ENCODE results near the gene OR56B1. TPM values are rescaled to one million over a fixed set of nuclear protein-coding genes. Genes with fewer than 3 reads are reported as not detected.
"Not testable (repeated sequence)": the region's sequence is repeated elsewhere in the genome, so short reads cannot be mapped to it uniquely, and the experiment has no call there.

The OR56B1 gene
- not detected for total RNA-seq

DNA sequence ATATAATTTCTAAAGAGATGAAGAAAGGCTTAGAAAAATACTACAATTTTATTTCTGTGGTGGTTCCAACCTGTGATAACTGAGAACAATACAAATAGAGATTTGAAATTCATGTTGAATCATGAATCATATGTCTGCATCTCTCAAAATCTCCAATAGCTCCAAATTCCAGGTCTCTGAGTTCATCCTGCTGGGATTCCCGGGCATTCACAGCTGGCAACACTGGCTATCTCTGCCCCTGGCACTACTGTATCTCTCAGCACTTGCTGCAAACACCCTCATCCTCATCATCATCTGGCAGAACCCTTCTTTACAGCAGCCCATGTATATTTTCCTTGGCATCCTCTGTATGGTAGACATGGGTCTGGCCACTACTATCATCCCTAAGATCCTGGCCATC, at the start of gene OR56B1:
TSS of gene OR56B1 (plus strand) at position 53 of the 400 bp plus-strand sequence. CDS start at position 122, 69 bp downstream.
- H3K4me1 ChIP-seq: no peaks in the 10 kb centered on the region
- H3K36me3 ChIP-seq: no peaks in the 10 kb centered on the region
- no peak within 1 kb of the TSS for H3K4me3 ChIP-seq
- H3K27ac ChIP-seq: no peak within 1 kb of the TSS
- DNase-seq (ENCODE audit: low spot score in 2 of 2): no peak
- WGBS: 59% methylated on average over 1 of the region's 1 CpG
- H3K27me3 ChIP-seq: no peaks in the 10 kb centered on the region
- no peak for TF ChIP-seq EP300 (IDR thresholded peaks at IDR 0.05)
- no peak for TF ChIP-seq CTCF (IDR thresholded peaks at IDR 0.05)
- H3K9me3 ChIP-seq: no peaks in the 10 kb centered on the region

DNA sequence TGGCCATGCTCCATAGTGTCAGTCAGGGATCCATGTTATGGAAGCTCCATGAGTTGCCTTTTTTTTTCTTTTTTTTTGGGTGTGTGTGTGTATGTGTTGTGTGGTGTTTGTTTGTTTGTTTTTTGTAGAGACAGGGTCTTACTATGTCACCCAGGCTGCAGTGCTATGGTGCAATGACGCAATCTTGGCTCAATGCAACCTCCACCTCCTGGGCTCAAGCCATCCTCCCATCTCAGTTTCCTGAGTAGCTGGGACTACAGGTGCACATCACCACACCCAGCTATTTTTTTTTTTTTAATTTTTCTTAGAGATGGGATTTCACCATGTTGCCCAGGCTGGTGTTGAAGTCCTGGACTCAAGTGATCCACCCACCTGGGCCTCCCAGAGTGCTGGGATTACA, 47.8 kb upstream of the OR56B1 start:
- TF ChIP-seq CTCF (IDR thresholded peaks at IDR 0.05): no peak
- TF ChIP-seq POLR2A (IDR thresholded peaks at IDR 0.05): no peak
- no peak for TF ChIP-seq POLR2AphosphoS5 (IDR thresholded peaks at IDR 0.05)
- no peak for TF ChIP-seq EP300 (IDR thresholded peaks at IDR 0.05)
- Histone ChIP-seq H3K4me1 (peaks cover 49% of the 10 kb centered on the region), H3K27ac (peak overlapping the region; percentile 87), H3K9me3 (no peaks in the 10 kb centered on the region), H3K4me3 (no peak overlapping the region), H3K36me3 (no peaks in the 10 kb centered on the region), H3K27me3 (no peaks in the 10 kb centered on the region)
- DNase-seq (ENCODE audit: low spot score in 2 of 2): no peak
- 94% methylated on average over 1 of the region's 1 CpG for WGBS

DNA sequence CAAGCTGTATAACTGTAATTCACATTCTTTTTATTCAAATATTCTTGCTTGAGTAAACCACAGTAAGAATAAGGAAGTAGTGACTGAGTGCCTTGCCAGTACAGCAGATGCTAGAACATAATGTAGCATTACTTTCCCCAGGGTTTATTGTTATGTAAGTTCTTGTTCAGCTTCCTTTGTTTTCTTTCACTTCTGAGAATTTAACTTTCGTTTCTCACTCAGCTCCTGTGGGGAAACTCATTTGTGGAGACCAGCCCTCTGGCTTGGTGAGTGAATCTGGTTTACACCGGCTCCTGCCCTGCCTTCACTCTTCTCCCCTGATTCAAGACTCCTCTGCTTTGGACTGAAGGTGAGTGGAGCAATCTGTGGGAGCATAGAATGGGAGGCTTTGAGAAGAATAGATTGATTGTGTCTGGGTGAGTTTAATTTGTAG, 46.7 kb upstream of the OR56B1 start, which contains the start of gene TRIM22:
TSS of gene TRIM22 (plus strand) at position 240 of the 433 bp plus-strand sequence. CDS start 6,443 bp downstream, outside the sequence.
- Histone ChIP-seq H3K27me3 (no peaks in the 10 kb centered on the region), H3K27ac (peak within 1 kb of the TSS; percentile 87), H3K4me3 (peak within 1 kb of the TSS; percentile 49), H3K36me3 (no peaks in the 10 kb centered on the region), H3K9me3 (no peaks in the 10 kb centered on the region), H3K4me1 (peaks cover 42% of the 10 kb centered on the region)
- TF ChIP-seq CTCF (IDR thresholded peaks at IDR 0.05): no peak
- no peak for TF ChIP-seq POLR2A (IDR thresholded peaks at IDR 0.05)
- no peak for TF ChIP-seq POLR2AphosphoS5 (IDR thresholded peaks at IDR 0.05)
- no peak for TF ChIP-seq EP300 (IDR thresholded peaks at IDR 0.05)
- no peak for DNase-seq (ENCODE audit: low spot score in 2 of 2)
- WGBS: 0% methylated on average over 2 of the region's 2 CpGs

DNA sequence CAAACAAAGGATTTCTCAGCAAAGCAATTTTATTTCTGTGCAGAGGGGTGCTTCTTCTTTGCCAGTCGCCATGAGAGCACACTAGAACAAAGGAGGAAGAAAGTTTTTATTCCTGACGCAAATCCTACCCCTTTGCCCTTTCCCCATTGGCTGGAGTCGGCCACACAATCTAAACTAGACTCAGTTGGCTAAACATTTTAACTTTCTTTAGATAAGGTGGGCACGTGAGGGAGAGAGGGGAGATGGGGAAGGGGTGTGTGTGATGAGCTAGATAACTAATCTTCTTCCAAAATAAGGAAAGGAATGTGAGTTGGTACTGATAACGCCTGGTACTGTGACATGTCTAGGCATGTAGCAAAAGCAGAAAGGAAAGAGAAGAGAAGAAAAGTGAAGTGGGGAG, 46.0 kb upstream of the OR56B1 start:
- Histone ChIP-seq H3K4me1 (peaks cover 39% of the 10 kb centered on the region), H3K9me3 (no peaks in the 10 kb centered on the region), H3K36me3 (no peaks in the 10 kb centered on the region), H3K27me3 (no peaks in the 10 kb centered on the region), H3K27ac (peak overlapping the region; percentile 87), H3K4me3 (peak overlapping the region; percentile 49)
- DNase-seq (ENCODE audit: low spot score in 2 of 2): no peak
- no peak for TF ChIP-seq EP300 (IDR thresholded peaks at IDR 0.05)
- TF ChIP-seq CTCF (IDR thresholded peaks at IDR 0.05): no peak
- no peak for TF ChIP-seq POLR2AphosphoS5 (IDR thresholded peaks at IDR 0.05)
- no peak for TF ChIP-seq POLR2A (IDR thresholded peaks at IDR 0.05)
- 2% methylated on average over 5 of the region's 5 CpGs for WGBS

- DNase-seq (ENCODE audit: low spot score in 2 of 2): no peak
- TF ChIP-seq CTCF (IDR thresholded peaks at IDR 0.05) (no peak), EP300 (IDR thresholded peaks at IDR 0.05) (no peak), POLR2AphosphoS5 (IDR thresholded peaks at IDR 0.05) (no peak), POLR2A (IDR thresholded peaks at IDR 0.05) (no peak)
- Histone ChIP-seq H3K36me3 (no peaks in the 10 kb centered on the region), H3K9me3 (no peaks in the 10 kb centered on the region), H3K4me3 (peak overlapping the region; percentile 49), H3K27ac (peak overlapping the region; percentile 87), H3K27me3 (no peaks in the 10 kb centered on the region), H3K4me1 (peaks cover 36% of the 10 kb centered on the region)
- 15% methylated on average over 5 of the region's 5 CpGs for WGBS
Measured at GRCh38 chr11:5690736-5691135, 45.5 kb upstream of the OR56B1 start.

DNA sequence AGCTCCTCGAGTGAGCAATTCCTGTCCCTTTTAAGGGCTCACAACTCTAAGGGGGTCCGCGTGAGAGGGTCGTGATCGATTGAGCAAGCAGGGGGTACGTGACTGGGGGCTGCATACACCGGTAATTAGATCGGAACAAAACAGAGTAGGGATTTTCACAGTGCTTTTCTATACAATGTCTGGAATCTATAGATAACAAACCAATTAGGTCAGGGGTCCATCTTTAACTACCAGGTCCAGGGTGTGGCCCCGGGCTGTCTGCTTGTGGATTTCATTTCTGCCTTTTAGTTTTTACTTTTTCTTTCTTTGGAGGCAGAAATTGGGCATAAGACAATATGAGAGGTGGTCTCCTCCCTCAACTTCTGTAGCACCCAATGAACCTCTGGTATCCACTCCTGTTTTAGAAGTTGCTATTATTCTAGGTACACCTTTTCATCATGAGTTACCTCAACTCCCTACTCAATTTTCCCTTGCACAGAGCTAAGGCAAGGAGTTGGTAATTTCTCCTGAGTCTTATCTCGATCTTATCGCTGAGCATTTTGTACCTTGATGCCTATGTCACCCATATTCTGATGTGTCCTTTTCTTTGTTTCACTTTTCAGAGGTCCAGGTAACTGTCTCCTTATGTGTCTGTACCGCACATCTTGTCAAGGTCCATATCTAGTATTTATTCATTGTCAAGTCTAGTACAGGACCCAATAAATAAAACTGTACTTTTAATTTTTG, 44.8 kb upstream of the OR56B1 start:
- peaks cover 36% of the 10 kb centered on the region for H3K4me1 ChIP-seq
- not testable (repeated sequence) for H3K36me3 ChIP-seq; H3K27me3 ChIP-seq; H3K9me3 ChIP-seq; DNase-seq (ENCODE audit: low spot score in 2 of 2)
- WGBS: 69% methylated on average over 12 of the region's 12 CpGs
- H3K27ac ChIP-seq: peak overlapping the region; percentile 87
- H3K4me3 ChIP-seq: peak overlapping the region; percentile 49
